Heart right ventricle (tissue), 16 donors: ENCODE results near the gene C3orf18. TPM values are rescaled to one million over a fixed set of nuclear protein-coding genes. Genes with fewer than 3 reads are reported as not detected.

Experiments
- ATAC-seq, 8 donors: fragments of 200-7000 bp; cut with Tn5 transposase; one replicate each; pipeline ENCODE4 v1.9.1; 2020; ENCODE audit warnings: mild to moderate bottlenecking in 8 of 8, moderate library complexity in 8 of 8, moderate number of reproducible peaks in 1 of 8
- DNase-seq, 2 donors: peaks; one replicate each; pipeline ENCODE4 v3.0.0-alpha.2; 2020
- H3K27ac ChIP-seq, 10 donors: fragments of 200-600 bp; sonication (generic) in 2 of 10; one replicate each; pipeline versions ENCODE4 v1.5.0 to v1.8.0; 2020 to 2022; ENCODE audit warnings: mild to moderate bottlenecking in 3 of 10
- H3K27me3 ChIP-seq, 7 donors: fragments of 200-600 bp; one replicate each; pipeline ENCODE4 v1.8.0; 2021 to 2022; ENCODE audit warnings: mild to moderate bottlenecking in 2 of 7
- H3K36me3 ChIP-seq, 9 donors: fragments of 200-600 bp; sonication (generic) in 1 of 9; one replicate each; pipeline versions ENCODE4 v1.5.0 to v1.8.0; 2020 to 2022; ENCODE audit warnings: mild to moderate bottlenecking in 2 of 9
- H3K4me1 ChIP-seq, 9 donors: fragments of 200-600 bp; sonication (generic) in 1 of 9; one replicate each; pipeline versions ENCODE4 v1.5.0 to v1.8.0; 2020 to 2022; ENCODE audit warnings: mild to moderate bottlenecking in 4 of 9
- H3K4me3 ChIP-seq, 10 donors: fragments of 200-600 bp; sonication (generic) in 2 of 10; one replicate each; pipeline versions ENCODE4 v1.5.0 to v1.8.0; 2020 to 2022; ENCODE audit warnings: mild to moderate bottlenecking in 7 of 10, moderate library complexity in 2 of 10
- H3K9me3 ChIP-seq, 11 donors: fragments of 200-600 bp in 10 of 11; sonication (generic) in 2 of 11; one replicate each; pipeline versions ENCODE4 v1.5.0 to v1.8.0; 2013 to 2022; ENCODE audit warnings: mild to moderate bottlenecking in 2 of 11, control low read depth in 1 of 11, moderate library complexity in 1 of 11
- WGBS, 2 donors: extraction: QIAGEN DNeasy Blood & Tissue Kit; methylation state at CpG; one replicate each; pipeline ENCODE4 v1.1.7; 2013; ENCODE audit warnings: inconsistent platforms in 1 of 2; 5-methylcytosine and 5-hydroxymethylcytosine counted together
- intact Hi-C, 10 donors: fragments of 100-400 bp; cut with DNase I; formaldehyde crosslinking; loops; one replicate each; pipeline versions ENCODE4 v1.11.1 to v1.14.2; 2022
- long read RNA-seq, 3 donors: library from polyadenylated mRNA; unstranded; transcript quantifications; one replicate each; pipeline ENCODE4 v2.0.0, GENCODE V29; 2020 to 2021
- polyA plus RNA-seq, 2 donors: library from polyadenylated mRNA; stranded (reverse); fragments of 200-250 nt; gene quantifications; one replicate each; pipeline ENCODE4 v1.2.3, GENCODE V29; 2013
- total RNA-seq, 10 donors: library from RNA; stranded (reverse); fragmentation: NEBNext Ultra II Directional in 3 of 10; extraction: Animal tissue kit (Norgen Biotek cat#: 25700) in 3 of 10; gene quantifications; one replicate each; pipeline versions ENCODE4 v1.2.1 to v1.2.4, GENCODE V29; 2021 to 2023
- TF ChIP-seq, protein P1 (sequence below), 9 donors: fragments of 200-600 bp; sonication (generic) in 2 of 9; IDR thresholded peaks; one replicate each; pipeline versions ENCODE4 v1.5.0 to v1.8.0; 2021 to 2022; ENCODE audit warnings: antibody characterized with exemption in 9 of 9, mild to moderate bottlenecking in 5 of 9, moderate library complexity in 1 of 9
- donor health status: Arrhythmogenic right ventricular cardiomyopathy.
- donor health status: ischemic (EF 13 %, LVEDD 7.1; RV severe dilation, severe dysfunction).
- donor health status: healthy with polysubstance abuse.
- donor health status: DM: no; HTN: yes; CAD: no.
- donor health status: DM: no; HTN: no; CAD: no.
- donor health status: ischemic (EF 25% LVEDD 6.9; RV normal size, moderate dysfunction).
- donor health status: ischemic (EF 25% LVEDD 5.7; RV mildly dilated, moderate dysfunction).
- donor health status: healthy.
- donor health status: DM: yes; HTN: yes; CAD: no.
- donor health status: Ischemic cardiomyopathy.
- donor health status: ischemic (EF 35%, LVEDD 5.7; RV mildly dilated, moderate dysfunction).
- donor health status: nonischemic (EF 11% LVEDD 7.7; RV severe dilation, severe dysfunction).
- donor health status: DM: yes; HTN: yes; CAD: no.
- donor health status: PGD.
- donor health status: ischemic (EF 29% LVEDD 5.4; RV normal size, mild dysfunction).
- donor health status: nonischemic (EF 23%, LVEDD 6.1; RV moderate dilation, normal function).

Gene C3orf18
- total RNA-seq (10 to 100 TPM; 31.6 to 49.9 (median 43.4) TPM), polyA plus RNA-seq (10 to 100 TPM; 19.9 to 28.7 TPM)
- long read RNA-seq, donor 1, transcript C3orf18-209 (2 exons, 638 nt) = minor isoform, 8 of 147 reads
- long read RNA-seq, donor 1, transcript C3orf18-203 (5 exons, 2,486 nt) = major isoform, 60 of 147 reads
- long read RNA-seq, donor 1, transcript C3orf18-201 (6 exons, 2,655 nt) = minor isoform, 15 of 147 reads
- long read RNA-seq, donor 1, transcript C3orf18-210 (4 exons, 788 nt) = minor isoform, 32 of 147 reads
- long read RNA-seq, donor 1, partial matches to known transcripts = 6 of 147 reads
- long read RNA-seq, donor 1, other reads (novel, unspliced or antisense) = 25 of 147 reads
- long read RNA-seq, donor 2, transcript C3orf18-210 (4 exons, 788 nt) = minor isoform, 26 of 125 reads
- long read RNA-seq, donor 2, transcript C3orf18-201 (6 exons, 2,655 nt) = minor isoform, 20 of 125 reads
- long read RNA-seq, donor 2, transcript C3orf18-203 (5 exons, 2,486 nt) = major isoform, 39 of 125 reads
- long read RNA-seq, donor 2, partial matches to known transcripts = 6 of 125 reads
- long read RNA-seq, donor 2, other reads (novel, unspliced or antisense) = 28 of 125 reads
- long read RNA-seq, donor 3, transcript C3orf18-210 (4 exons, 788 nt) = minor isoform, 38 of 182 reads
- long read RNA-seq, donor 3, transcript C3orf18-203 (5 exons, 2,486 nt) = major isoform, 75 of 182 reads
- long read RNA-seq, donor 3, transcript C3orf18-201 (6 exons, 2,655 nt) = minor isoform, 11 of 182 reads
- long read RNA-seq, donor 3, transcript C3orf18-209 (2 exons, 638 nt) = minor isoform, 7 of 182 reads
- long read RNA-seq, donor 3, partial matches to known transcripts = 8 of 182 reads
- long read RNA-seq, donor 3, other reads (novel, unspliced or antisense) = 42 of 182 reads

DNA sequence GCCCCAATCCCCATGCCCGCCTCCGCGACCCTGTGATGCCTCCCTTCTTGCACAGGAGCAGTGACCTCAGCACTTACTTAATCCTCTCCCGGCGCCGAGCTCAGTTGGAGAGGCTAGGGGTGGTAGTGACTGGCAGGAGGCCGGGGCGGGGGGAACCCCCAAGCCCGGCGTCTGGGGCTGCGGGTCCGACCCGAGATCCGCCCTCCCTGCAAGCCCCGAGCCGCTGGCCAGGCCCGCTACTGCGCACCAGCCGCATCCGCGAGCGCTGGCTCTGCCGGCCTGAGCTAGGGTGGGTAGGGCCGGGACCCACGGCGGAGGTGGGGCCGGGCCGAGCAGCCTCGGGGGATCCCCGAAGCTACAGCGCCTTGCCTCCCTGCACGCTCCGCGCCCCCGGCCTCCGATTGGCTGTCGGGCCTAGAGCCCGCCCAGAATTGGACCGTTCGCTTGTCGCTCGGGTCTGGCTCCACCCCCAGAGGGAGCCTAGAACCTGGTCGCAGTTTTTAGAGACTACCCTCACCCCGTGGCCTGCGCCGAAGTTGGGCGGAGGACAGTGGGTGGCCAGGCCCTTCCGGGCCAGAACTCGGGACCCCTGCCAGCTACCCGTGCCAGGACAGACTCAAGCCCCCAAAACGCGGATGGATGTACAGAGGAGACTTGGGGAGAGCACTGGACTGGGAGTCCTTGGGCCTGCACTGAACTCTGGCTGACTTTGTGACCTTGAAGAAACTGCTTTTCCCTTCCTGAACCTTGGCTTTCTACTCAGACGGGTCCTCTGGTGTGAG is at the start of gene C3orf18:
C3orf18 (minus strand) TSS at position 362 of the 782 bp plus-strand sequence. CDS start 2,048 bp downstream, outside the sequence.
- Histone ChIP-seq H3K4me3 (peak within 1 kb of the TSS; percentile 39 to 92 (median 78)), H3K36me3 (peaks cover 0 to 23% (median 0%) of the 10 kb centered on the region in 9 donors), H3K27me3 (no peaks in the 10 kb centered on the region), H3K27ac (peak within 1 kb of the TSS; percentile 65 to 95 (median 92)), H3K9me3 (no peaks in the 10 kb centered on the region), H3K4me1 (peaks cover 11 to 68% (median 44%) of the 10 kb centered on the region in 9 donors)
- 1 to 2% methylated on average over 53 of the region's 53 CpGs for WGBS, 2 donors
- intact Hi-C loops = no loop called here
- DNase-seq (peak; percentile 95), ATAC-seq (peak; percentile 77 to 84 (median 82))
- TF ChIP-seq, protein P1, sequence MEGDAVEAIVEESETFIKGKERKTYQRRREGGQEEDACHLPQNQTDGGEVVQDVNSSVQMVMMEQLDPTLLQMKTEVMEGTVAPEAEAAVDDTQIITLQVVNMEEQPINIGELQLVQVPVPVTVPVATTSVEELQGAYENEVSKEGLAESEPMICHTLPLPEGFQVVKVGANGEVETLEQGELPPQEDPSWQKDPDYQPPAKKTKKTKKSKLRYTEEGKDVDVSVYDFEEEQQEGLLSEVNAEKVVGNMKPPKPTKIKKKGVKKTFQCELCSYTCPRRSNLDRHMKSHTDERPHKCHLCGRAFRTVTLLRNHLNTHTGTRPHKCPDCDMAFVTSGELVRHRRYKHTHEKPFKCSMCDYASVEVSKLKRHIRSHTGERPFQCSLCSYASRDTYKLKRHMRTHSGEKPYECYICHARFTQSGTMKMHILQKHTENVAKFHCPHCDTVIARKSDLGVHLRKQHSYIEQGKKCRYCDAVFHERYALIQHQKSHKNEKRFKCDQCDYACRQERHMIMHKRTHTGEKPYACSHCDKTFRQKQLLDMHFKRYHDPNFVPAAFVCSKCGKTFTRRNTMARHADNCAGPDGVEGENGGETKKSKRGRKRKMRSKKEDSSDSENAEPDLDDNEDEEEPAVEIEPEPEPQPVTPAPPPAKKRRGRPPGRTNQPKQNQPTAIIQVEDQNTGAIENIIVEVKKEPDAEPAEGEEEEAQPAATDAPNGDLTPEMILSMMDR (IDR thresholded peaks at IDR 0.05) = no peak

DNA sequence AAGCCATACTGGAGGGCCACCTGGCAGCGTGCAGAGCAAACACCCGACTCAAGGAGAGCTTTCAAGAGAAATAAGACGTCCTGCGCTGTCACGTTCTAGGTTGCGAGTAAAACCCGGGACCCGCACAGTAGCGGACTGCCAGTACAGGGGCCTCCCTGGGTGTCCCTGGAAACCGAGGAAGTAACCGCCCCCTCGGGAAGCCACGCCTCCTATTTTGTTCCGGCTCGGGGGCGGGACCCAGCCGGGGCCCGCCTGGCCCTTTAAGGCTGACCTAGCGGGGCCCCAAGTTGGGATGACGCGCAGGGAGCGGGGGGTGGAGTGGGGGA is 49.2 kb upstream of the C3orf18 start:
- intact Hi-C loops = loop anchor here in 7 of 10 donors (1.0 to 10.0 kb wide), 8 partner anchors 36 to 816 kb away; partner anchors contain the start of gene MANF (in 3 of the 7)
- Histone ChIP-seq H3K4me3 (peak overlapping the region; percentile 55 to 98 (median 89)), H3K27ac (peak overlapping the region in 9 of 10 donors; percentile 80 to 98 (median 96)), H3K9me3 (no peaks in the 10 kb centered on the region), H3K36me3 (peaks cover 0 to 11% (median 0%) of the 10 kb centered on the region in 9 donors), H3K27me3 (no peaks in the 10 kb centered on the region), H3K4me1 (peaks cover 10 to 79% (median 60%) of the 10 kb centered on the region in 9 donors)
- WGBS, 2 donors = 0 to 1% methylated on average over 22 of the region's 22 CpGs
- DNase-seq (peak; percentile 92 to 93), ATAC-seq (peak; percentile 66 to 84 (median 78))
- TF ChIP-seq, protein P1 (IDR thresholded peaks at IDR 0.05) = no peak

DNA sequence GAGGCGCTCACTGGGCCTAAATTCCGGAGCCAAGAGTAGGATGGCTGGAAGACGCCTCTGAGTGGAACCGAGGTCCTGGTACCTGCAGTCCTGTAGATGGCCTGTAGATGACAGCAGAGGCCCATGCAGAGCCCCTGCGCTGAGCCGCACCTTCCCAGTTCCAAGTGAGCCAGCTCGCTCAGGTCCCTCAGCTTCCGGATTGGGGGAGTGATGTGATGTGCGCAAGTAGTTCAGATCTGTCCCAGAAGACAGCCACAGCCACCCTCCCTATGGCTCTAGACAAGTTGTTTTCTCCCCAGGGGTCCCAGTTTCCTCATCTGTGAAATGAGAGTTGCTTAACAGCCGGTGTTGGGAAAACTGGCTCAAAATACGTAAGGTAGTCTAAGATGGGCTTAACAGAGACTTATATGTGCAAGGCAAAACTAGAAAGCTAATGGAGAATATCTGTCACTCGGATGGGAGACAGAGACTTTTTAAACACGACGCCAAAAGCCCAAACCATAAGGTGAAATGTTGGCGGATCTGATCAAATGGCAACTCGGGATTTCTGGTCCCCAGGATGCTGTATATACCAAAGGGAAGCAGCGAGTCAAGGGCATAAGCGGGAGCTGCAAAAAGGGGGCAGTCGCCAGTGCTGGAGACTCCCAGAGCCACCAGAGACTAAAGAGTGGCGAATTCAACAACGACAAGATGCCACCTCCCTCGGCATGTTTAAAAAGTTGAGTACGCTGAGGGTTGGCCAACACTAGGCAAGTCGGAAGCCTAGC is 48.6 kb upstream of the C3orf18 start:
- H3K36me3 ChIP-seq = peaks cover 0 to 8% (median 0%) of the 10 kb centered on the region in 9 donors
- intact Hi-C loops = loop anchor here in 7 of 10 donors (1.0 to 10.0 kb wide), 8 partner anchors 36 to 816 kb away; partner anchors contain the start of gene MANF (in 3 of the 7)
- peak overlapping the region in 9 of 10 donors; percentile 76 to 98 (median 96) for H3K27ac ChIP-seq
- no peaks in the 10 kb centered on the region for H3K9me3 ChIP-seq
- H3K4me3 ChIP-seq = peak overlapping the region; percentile 55 to 98 (median 89)
- TF ChIP-seq, protein P1 (IDR thresholded peaks at IDR 0.05) = peak; percentile 96 to 100 (median 99)
- H3K27me3 ChIP-seq = no peaks in the 10 kb centered on the region
- H3K4me1 ChIP-seq = peaks cover 10 to 77% (median 57%) of the 10 kb centered on the region in 9 donors
- DNase-seq (peak; percentile 78 to 86), ATAC-seq (peak; percentile 18 to 67 (median 49))
- 0 to 1% methylated on average over 24 of the region's 24 CpGs for WGBS, 2 donors
